ENCODE results near the gene DEFB123. TPM values are rescaled to one million over a fixed set of nuclear protein-coding genes. Genes with fewer than 3 reads are reported as not detected.

The DEFB123 gene, protein sequence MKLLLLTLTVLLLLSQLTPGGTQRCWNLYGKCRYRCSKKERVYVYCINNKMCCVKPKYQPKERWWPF
- not detected in 2 replicates for total RNA-seq (2022)
- Bru-seq, nascent RNA = not detected
- BruChase-seq, experiment 1, labeled RNA remaining after a 6-hour chase = not detected
- not detected for BruChase-seq, experiment 2, labeled RNA remaining after a 2-hour chase
- long read RNA-seq = 0 reads

DNA sequence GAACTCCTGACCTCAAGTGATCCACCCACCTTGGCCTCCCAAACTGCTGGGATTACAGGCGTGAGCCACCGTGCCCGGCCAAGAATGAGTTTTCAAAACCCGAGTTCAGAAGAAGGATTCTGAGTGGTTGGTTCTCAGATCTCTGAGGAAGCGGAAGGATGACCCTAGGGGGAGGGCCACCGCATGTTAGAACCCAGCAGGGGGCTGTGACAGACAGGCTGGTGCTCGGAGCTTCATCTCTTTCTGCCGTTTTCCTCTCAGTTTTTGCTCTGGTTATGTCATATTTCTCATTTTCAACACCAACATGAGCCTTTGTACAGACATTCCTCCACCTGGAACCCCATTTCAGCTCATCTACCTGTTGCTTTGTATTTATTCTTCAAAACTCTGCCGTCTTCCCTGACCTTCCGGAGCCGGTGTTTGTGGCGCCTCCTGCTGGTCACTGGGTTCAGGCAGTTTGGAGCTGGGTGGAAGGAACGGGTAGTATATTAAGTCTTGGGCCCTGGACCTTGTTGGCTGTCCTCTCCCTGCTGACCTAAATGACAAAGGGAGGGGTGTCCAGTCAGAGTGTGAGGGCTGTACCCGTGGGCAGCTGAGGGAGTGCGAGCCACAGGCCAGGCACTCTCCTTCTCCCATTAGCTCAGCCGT, at the start of gene DEFB123:
TSS of gene DEFB123 (plus strand) at position 621 of the 648 bp plus-strand sequence. CDS start 67 bp downstream, outside the sequence.
- Mint-ChIP-seq H3K27ac (ENCODE audit: low read depth, unreplicated experiment) (no peak within 1 kb of the TSS), H3K27me3 (ENCODE audit: insufficient read depth, unreplicated experiment) (peaks cover 35% of the 10 kb centered on the region), H3K9me3 (ENCODE audit: unreplicated experiment) (no peaks in the 10 kb centered on the region), H3K36me3 (ENCODE audit: insufficient read depth, unreplicated experiment) (no peaks in the 10 kb centered on the region), H3K4me1 (ENCODE audit: insufficient read depth, unreplicated experiment) (no peaks in the 10 kb centered on the region), H3K4me3 (ENCODE audit: unreplicated experiment) (no peak within 1 kb of the TSS)
- DNase-seq (ENCODE audit: unreplicated experiment) = no peak
- intact Hi-C loops (cut with micrococcal nuclease) = loop anchor here (5.0 kb wide), 1 partner anchor 128 kb away; no protein-coding TSS in a partner anchor
- TF ChIP-seq, protein P1, sequence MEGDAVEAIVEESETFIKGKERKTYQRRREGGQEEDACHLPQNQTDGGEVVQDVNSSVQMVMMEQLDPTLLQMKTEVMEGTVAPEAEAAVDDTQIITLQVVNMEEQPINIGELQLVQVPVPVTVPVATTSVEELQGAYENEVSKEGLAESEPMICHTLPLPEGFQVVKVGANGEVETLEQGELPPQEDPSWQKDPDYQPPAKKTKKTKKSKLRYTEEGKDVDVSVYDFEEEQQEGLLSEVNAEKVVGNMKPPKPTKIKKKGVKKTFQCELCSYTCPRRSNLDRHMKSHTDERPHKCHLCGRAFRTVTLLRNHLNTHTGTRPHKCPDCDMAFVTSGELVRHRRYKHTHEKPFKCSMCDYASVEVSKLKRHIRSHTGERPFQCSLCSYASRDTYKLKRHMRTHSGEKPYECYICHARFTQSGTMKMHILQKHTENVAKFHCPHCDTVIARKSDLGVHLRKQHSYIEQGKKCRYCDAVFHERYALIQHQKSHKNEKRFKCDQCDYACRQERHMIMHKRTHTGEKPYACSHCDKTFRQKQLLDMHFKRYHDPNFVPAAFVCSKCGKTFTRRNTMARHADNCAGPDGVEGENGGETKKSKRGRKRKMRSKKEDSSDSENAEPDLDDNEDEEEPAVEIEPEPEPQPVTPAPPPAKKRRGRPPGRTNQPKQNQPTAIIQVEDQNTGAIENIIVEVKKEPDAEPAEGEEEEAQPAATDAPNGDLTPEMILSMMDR (IDR thresholded peaks at IDR 0.05; ENCODE audit: unreplicated experiment) = peak; percentile 22
- BruUV-seq (replicated peaks) = no TSS peak
- POLR2A ChIA-PET = no interaction called here
- CTCF ChIA-PET = interaction anchor here (0.6 to 4.4 kb wide), 13 partner anchors 10 to 180 kb away, joined by 3 to 43 read pairs (median 4); no protein-coding TSS in a partner anchor

DNA sequence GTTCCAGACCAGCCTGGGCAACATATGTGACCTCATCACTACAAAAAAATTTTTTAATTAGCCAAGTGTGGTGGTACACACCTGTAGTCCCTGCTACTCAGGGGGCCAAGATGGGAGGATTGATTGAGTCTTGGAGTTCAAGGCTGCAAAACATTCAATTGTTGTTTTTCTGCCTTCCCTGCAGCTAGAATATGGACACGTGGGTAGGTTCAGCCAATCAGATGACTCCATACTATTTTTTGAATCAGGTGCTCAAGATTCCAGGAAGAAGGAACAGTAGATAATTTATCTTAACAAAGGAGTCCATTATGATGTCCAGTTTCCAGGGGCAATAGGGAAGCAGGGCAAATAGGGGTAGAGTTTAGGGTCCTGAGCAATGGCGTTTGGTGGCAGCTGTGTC, 47.6 kb upstream of the DEFB123 start:
- TF ChIP-seq, protein P1 (IDR thresholded peaks at IDR 0.05; ENCODE audit: unreplicated experiment) = no peak
- no TSS peak for BruUV-seq (replicated peaks)
- Mint-ChIP-seq H3K4me3 (ENCODE audit: unreplicated experiment) (no peak overlapping the region), H3K27ac (ENCODE audit: low read depth, unreplicated experiment) (no peak overlapping the region), H3K36me3 (ENCODE audit: insufficient read depth, unreplicated experiment) (no peaks in the 10 kb centered on the region), H3K27me3 (ENCODE audit: insufficient read depth, unreplicated experiment) (peaks cover 36% of the 10 kb centered on the region), H3K4me1 (ENCODE audit: insufficient read depth, unreplicated experiment) (no peaks in the 10 kb centered on the region), H3K9me3 (ENCODE audit: unreplicated experiment) (no peaks in the 10 kb centered on the region)
- CTCF ChIA-PET = interaction anchor here (0.7 kb wide), 2 partner anchors 17 to 22 kb away, joined by 3 read pairs; no protein-coding TSS in a partner anchor
- DNase-seq (ENCODE audit: unreplicated experiment) = no peak
- intact Hi-C loops (cut with micrococcal nuclease) = no loop called here
- POLR2A ChIA-PET = interaction anchor here (0.6 kb wide), 1 partner anchor 62 kb away, joined by 3 read pairs; no protein-coding TSS in a partner anchor

DNA sequence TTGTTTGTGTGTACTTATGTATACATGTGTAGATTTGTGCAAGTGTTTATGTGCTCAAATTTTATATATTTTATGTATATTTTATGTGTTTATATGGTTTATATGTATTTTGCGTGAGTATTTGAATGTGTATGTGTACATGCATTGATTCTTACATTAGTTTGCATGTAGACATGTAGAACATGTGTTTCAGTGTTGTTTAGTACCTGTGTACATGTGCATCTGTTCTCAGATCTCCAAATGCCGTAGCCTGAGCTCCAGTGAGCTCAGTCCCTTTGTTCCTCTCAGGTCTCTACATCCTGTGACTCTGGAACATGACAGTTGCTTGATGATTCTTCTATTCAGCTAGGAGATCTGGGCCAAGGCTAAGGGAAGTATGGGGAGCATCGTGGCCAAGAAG, 45.5 kb upstream of the DEFB123 start:
- no peak overlapping the region for H3K27ac Mint-ChIP-seq (ENCODE audit: low read depth, unreplicated experiment)
- DNase-seq (ENCODE audit: unreplicated experiment) = no peak
- no TSS peak for BruUV-seq (replicated peaks)
- POLR2A ChIA-PET = no interaction called here
- no peaks in the 10 kb centered on the region for H3K36me3 Mint-ChIP-seq (ENCODE audit: insufficient read depth, unreplicated experiment)
- peaks cover 18% of the 10 kb centered on the region for H3K27me3 Mint-ChIP-seq (ENCODE audit: insufficient read depth, unreplicated experiment)
- no peak overlapping the region for H3K4me3 Mint-ChIP-seq (ENCODE audit: unreplicated experiment)
- no peaks in the 10 kb centered on the region for H3K9me3 Mint-ChIP-seq (ENCODE audit: unreplicated experiment)
- CTCF ChIA-PET = interaction anchor here (1.0 to 1.3 kb wide), 2 partner anchors 18 to 20 kb away, joined by 5 to 6 read pairs; no protein-coding TSS in a partner anchor
- TF ChIP-seq, protein P1 (IDR thresholded peaks at IDR 0.05; ENCODE audit: unreplicated experiment) = no peak
- H3K4me1 Mint-ChIP-seq (ENCODE audit: insufficient read depth, unreplicated experiment) = no peaks in the 10 kb centered on the region
- intact Hi-C loops (cut with micrococcal nuclease) = no loop called here

DNA sequence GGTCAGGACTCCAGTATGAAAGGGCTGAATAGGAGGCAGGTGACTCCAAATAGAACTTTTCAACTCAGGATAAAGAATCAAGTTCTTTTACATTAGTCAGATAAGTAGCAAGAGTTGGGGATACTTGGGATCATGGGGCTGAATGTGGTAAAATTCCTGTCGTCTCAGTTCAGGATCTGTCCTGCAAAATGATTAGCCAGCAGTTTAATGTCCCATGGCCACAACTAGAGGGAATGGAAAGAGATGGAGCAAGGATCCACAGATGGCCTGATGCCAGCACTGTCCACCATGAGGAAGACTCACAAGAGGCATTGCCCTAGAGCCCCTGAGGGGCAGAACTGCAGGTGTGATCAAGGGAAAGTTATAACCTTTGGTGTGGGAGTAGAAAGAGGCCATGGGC, 36.5 kb upstream of the DEFB123 start:
- Mint-ChIP-seq H3K4me1 (ENCODE audit: insufficient read depth, unreplicated experiment) (no peaks in the 10 kb centered on the region), H3K36me3 (ENCODE audit: insufficient read depth, unreplicated experiment) (no peaks in the 10 kb centered on the region), H3K27me3 (ENCODE audit: insufficient read depth, unreplicated experiment) (peaks cover 14% of the 10 kb centered on the region), H3K4me3 (ENCODE audit: unreplicated experiment) (no peak overlapping the region), H3K27ac (ENCODE audit: low read depth, unreplicated experiment) (no peak overlapping the region), H3K9me3 (ENCODE audit: unreplicated experiment) (no peaks in the 10 kb centered on the region)
- TF ChIP-seq, protein P1 (IDR thresholded peaks at IDR 0.05; ENCODE audit: unreplicated experiment) = no peak
- intact Hi-C loops (cut with micrococcal nuclease) = no loop called here
- ChIA-PET CTCF (interaction anchor here (0.6 to 3.9 kb wide), 2 partner anchors 10 to 1512 kb away, joined by 4 to 20 read pairs; no protein-coding TSS in a partner anchor), POLR2A (no interaction called here)
- no peak for DNase-seq (ENCODE audit: unreplicated experiment)
- no TSS peak for BruUV-seq (replicated peaks)
